ENCODE data around the gene PBX3. TPM values are rescaled to one million over a fixed set of nuclear protein-coding genes. Genes with fewer than 3 reads are reported as not detected.

PBX3 gene
- total RNA-seq, 2 experiments from 2014 or later: 40.8 to 54.6 TPM

- Histone ChIP-seq H3K9me3 (ENCODE audit: low read length) (no peaks in the 10 kb centered on the region), H3K4me1 (ENCODE audit: insufficient read depth, low read length, poor library complexity, severe bottlenecking) (no peaks in the 10 kb centered on the region), H3K9me2 (ENCODE audit: insufficient read depth, low read length) (no peaks in the 10 kb centered on the region), H4K20me1 (ENCODE audit: insufficient read depth, low read length) (0 out of 2 replicates have a peak, but pooled peaks cover 9% of the 10 kb centered on the region), H3K4me3 (ENCODE audit: low read depth, low read length, poor library complexity, severe bottlenecking) (no peak overlapping the region), H3K79me2 (ENCODE audit: insufficient read depth, low read depth, low read length) (no peaks in the 10 kb centered on the region; the same call in 1 of the 2 replicates), H2AFZ (ENCODE audit: low read length) (no peak overlapping the region), H3K4me2 (ENCODE audit: low read length) (no peak overlapping the region), H3K27ac (ENCODE audit: low read depth, low read length, poor library complexity, severe bottlenecking) (no peak overlapping the region), H3K36me3 (ENCODE audit: insufficient read depth, low read length) (no peaks in the 10 kb centered on the region)
- ChIA-PET POLR2A (no interaction called here), CTCF (ENCODE audit: unreplicated experiment) (no interaction called here)
- intact Hi-C loops (cut with micrococcal nuclease; ENCODE audit: unreplicated experiment): no loop called here
- no TSS peak for BruUV-seq (replicated peaks)
- no peak for DNase-seq (ENCODE audit: low spot score)
- TF ChIP-seq, protein P1, sequence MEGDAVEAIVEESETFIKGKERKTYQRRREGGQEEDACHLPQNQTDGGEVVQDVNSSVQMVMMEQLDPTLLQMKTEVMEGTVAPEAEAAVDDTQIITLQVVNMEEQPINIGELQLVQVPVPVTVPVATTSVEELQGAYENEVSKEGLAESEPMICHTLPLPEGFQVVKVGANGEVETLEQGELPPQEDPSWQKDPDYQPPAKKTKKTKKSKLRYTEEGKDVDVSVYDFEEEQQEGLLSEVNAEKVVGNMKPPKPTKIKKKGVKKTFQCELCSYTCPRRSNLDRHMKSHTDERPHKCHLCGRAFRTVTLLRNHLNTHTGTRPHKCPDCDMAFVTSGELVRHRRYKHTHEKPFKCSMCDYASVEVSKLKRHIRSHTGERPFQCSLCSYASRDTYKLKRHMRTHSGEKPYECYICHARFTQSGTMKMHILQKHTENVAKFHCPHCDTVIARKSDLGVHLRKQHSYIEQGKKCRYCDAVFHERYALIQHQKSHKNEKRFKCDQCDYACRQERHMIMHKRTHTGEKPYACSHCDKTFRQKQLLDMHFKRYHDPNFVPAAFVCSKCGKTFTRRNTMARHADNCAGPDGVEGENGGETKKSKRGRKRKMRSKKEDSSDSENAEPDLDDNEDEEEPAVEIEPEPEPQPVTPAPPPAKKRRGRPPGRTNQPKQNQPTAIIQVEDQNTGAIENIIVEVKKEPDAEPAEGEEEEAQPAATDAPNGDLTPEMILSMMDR (conservative IDR thresholded peaks at IDR 0.05; ENCODE audit: low read length): no peak
- no peak for TF ChIP-seq EZH2phosphoT487 (IDR thresholded peaks at IDR 0.05; ENCODE audit: borderline replicate concordance, low read depth, low read length)
Observed at GRCh38 chr9:125842242-125842641, 95.1 kb downstream of the PBX3 start.

GRCh38 chr9:125843646-125844045 lies 96.5 kb downstream of the PBX3 start:
- Histone ChIP-seq H3K79me2 (ENCODE audit: insufficient read depth, low read depth, low read length) (no peaks in the 10 kb centered on the region; the same call in 1 of the 2 replicates), H3K4me1 (ENCODE audit: insufficient read depth, low read length, poor library complexity, severe bottlenecking) (no peaks in the 10 kb centered on the region), H3K27ac (ENCODE audit: low read depth, low read length, poor library complexity, severe bottlenecking) (no peak overlapping the region), H3K9me3 (ENCODE audit: low read length) (no peaks in the 10 kb centered on the region), H4K20me1 (ENCODE audit: insufficient read depth, low read length) (0 out of 2 replicates have a peak, but pooled peaks cover 9% of the 10 kb centered on the region), H3K36me3 (ENCODE audit: insufficient read depth, low read length) (no peaks in the 10 kb centered on the region), H3K4me3 (ENCODE audit: low read depth, low read length, poor library complexity, severe bottlenecking) (no peak overlapping the region), H3K4me2 (ENCODE audit: low read length) (no peak overlapping the region), H3K9me2 (ENCODE audit: insufficient read depth, low read length) (no peaks in the 10 kb centered on the region), H2AFZ (ENCODE audit: low read length) (no peak overlapping the region)
- DNase-seq (ENCODE audit: low spot score): no peak
- TF ChIP-seq, protein P1 (conservative IDR thresholded peaks at IDR 0.05; ENCODE audit: low read length): no peak
- TF ChIP-seq EZH2phosphoT487 (IDR thresholded peaks at IDR 0.05; ENCODE audit: borderline replicate concordance, low read depth, low read length): no peak
- ChIA-PET CTCF (ENCODE audit: unreplicated experiment) (no interaction called here), POLR2A (interaction anchor here (0.6 to 1.0 kb wide), 4 partner anchors 12 to 793 kb away, joined by 3 read pairs; no protein-coding TSS in a partner anchor)
- intact Hi-C loops (cut with micrococcal nuclease; ENCODE audit: unreplicated experiment): no loop called here
- no TSS peak for BruUV-seq (replicated peaks)

DNA sequence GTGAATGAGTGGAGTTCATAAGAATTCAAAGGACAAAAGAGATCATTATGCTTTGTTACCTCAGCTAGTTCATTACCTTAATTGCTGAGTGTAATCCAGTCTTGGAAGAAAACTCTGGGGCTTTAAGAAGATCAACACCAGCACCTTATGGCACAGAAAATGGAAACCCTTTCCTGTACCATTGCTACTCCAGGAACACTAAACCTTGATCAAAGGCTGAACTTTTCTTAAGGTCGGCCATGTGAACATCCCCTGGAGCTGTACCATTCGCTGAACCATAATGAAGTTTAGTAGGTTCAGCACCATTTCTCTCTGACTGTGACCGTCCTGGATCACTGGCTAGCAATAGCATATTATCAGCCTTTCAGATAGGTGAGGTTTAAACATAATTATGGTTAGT lies 97.4 kb downstream of the PBX3 start:
- H4K20me1 ChIP-seq (ENCODE audit: insufficient read depth, low read length): 0 out of 2 replicates have a peak, but pooled peaks cover 9% of the 10 kb centered on the region
- no peaks in the 10 kb centered on the region for H3K36me3 ChIP-seq (ENCODE audit: insufficient read depth, low read length)
- H3K4me2 ChIP-seq (ENCODE audit: low read length): no peak overlapping the region
- no peak overlapping the region for H2AFZ ChIP-seq (ENCODE audit: low read length)
- ChIA-PET POLR2A (no interaction called here), CTCF (ENCODE audit: unreplicated experiment) (interaction anchor here (0.5 kb wide), 1 partner anchor 1380 kb away, joined by 7 read pairs; no protein-coding TSS in a partner anchor)
- H3K9me2 ChIP-seq (ENCODE audit: insufficient read depth, low read length): no peaks in the 10 kb centered on the region
- intact Hi-C loops (cut with micrococcal nuclease; ENCODE audit: unreplicated experiment): no loop called here
- DNase-seq (ENCODE audit: low spot score): no peak
- no peak overlapping the region for H3K27ac ChIP-seq (ENCODE audit: low read depth, low read length, poor library complexity, severe bottlenecking)
- BruUV-seq (replicated peaks): no TSS peak
- no peak for TF ChIP-seq EZH2phosphoT487 (IDR thresholded peaks at IDR 0.05; ENCODE audit: borderline replicate concordance, low read depth, low read length)
- TF ChIP-seq, protein P1 (conservative IDR thresholded peaks at IDR 0.05; ENCODE audit: low read length): no peak
- H3K4me3 ChIP-seq (ENCODE audit: low read depth, low read length, poor library complexity, severe bottlenecking): no peak overlapping the region
- no peaks in the 10 kb centered on the region for H3K4me1 ChIP-seq (ENCODE audit: insufficient read depth, low read length, poor library complexity, severe bottlenecking)
- no peaks in the 10 kb centered on the region for H3K9me3 ChIP-seq (ENCODE audit: low read length)
- H3K79me2 ChIP-seq (ENCODE audit: insufficient read depth, low read depth, low read length): no peaks in the 10 kb centered on the region; the same call in 1 of the 2 replicates

All from OCI-LY7 (cell line).